ENCODE measurements around the gene MYORG. TPM values are rescaled to one million over a fixed set of nuclear protein-coding genes. Genes with fewer than 3 reads are reported as not detected.
A peak's percentile ranks its signal among the peaks of the same experiment; 100 is the strongest.

Gene MYORG
- total and polyA plus RNA-seq, 10 of the 15 experiments (the other 5 are each of a cell fraction or from before 2014, with no cell fraction given) = 0.05 to 0.36 (median 0.10) TPM; not detected in 1

DNA sequence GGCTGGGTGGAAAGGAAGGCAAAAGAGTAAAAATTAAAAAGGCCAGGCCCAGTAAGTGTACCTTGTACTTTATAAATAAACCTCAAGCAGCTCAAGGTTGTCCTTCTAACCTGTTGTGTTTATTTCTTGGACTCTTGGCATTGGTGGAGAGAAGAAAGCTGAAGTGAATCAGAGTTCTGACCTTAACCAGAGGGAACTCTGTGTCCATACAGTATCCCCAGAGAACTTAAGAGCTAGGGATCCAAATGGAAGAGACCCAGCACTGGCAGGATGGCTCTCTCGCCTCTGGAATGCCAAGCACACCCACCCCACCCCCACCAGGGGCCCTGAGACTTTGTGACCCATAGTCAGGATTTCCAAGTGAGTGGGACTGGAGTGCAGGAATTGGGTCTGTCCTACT, 33.1 kb downstream of the MYORG start:
- Histone ChIP-seq H2AFZ (ENCODE audit: control insufficient read depth, low read depth, low read length) (no peak overlapping the region), H3K4me2 (ENCODE audit: control insufficient read depth, insufficient read depth) (no peak overlapping the region), H3K9ac (ENCODE audit: control insufficient read depth, insufficient read depth, low read length) (no peak overlapping the region), H3K36me3 (ENCODE audit: control insufficient read depth in 2 of 2, insufficient read depth in 2 of 2, low read length in 1 of 2) (peaks cover 7 to 20% of the 10 kb centered on the region in 2 experiments), H4K20me1 (ENCODE audit: control insufficient read depth, insufficient read depth) (no peaks in the 10 kb centered on the region), H3K4me3 (no peak overlapping the region), H3K4me1 (ENCODE audit: control insufficient read depth, insufficient read depth, low read length) (no peaks in the 10 kb centered on the region), H3K27ac (ENCODE audit: control insufficient read depth, insufficient read depth) (no peak overlapping the region), H3K27me3 (replicated peaks in 1 of 2; ENCODE audit: control insufficient read depth in 2 of 2, insufficient read depth in 2 of 2, low read length in 1 of 2) (no peaks in the 10 kb centered on the region), H3K9me3 (replicated peaks; ENCODE audit: control insufficient read depth, insufficient read depth, low read length) (no peaks in the 10 kb centered on the region), H3K79me2 (ENCODE audit: control insufficient read depth, insufficient read depth, low read length) (no peaks in the 10 kb centered on the region)
- FAIRE-seq (no peak), DNase-seq (ENCODE audit: low read depth, low spot score) (no peak), ATAC-seq (no peak)
- in situ Hi-C loops (cut with MboI) = no loop called here
- TF ChIP-seq MEF2A (IDR thresholded peaks at IDR 0.05; ENCODE audit: insufficient read depth, low read depth, low read length) (no peak), STAT3 (IDR thresholded peaks at IDR 0.05; ENCODE audit: low read depth, low read length) (no peak), IKZF2 (IDR thresholded peaks at IDR 0.05) (no peak), RFX5 (IDR thresholded peaks at IDR 0.05; ENCODE audit: low read depth, low read length) (no peak)
- TF ChIP-seq, protein P1, sequence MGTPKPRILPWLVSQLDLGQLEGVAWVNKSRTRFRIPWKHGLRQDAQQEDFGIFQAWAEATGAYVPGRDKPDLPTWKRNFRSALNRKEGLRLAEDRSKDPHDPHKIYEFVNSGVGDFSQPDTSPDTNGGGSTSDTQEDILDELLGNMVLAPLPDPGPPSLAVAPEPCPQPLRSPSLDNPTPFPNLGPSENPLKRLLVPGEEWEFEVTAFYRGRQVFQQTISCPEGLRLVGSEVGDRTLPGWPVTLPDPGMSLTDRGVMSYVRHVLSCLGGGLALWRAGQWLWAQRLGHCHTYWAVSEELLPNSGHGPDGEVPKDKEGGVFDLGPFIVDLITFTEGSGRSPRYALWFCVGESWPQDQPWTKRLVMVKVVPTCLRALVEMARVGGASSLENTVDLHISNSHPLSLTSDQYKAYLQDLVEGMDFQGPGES (IDR thresholded peaks at IDR 0.05) = no peak
- WGBS (ENCODE audit: insufficient coverage, insufficient replicate concordance, low lambda C conversion rate, missing lambda C conversion rate) = 92% methylated on average over 1 of the region's 1 CpG
- POLR2A ChIA-PET = interaction anchor here (1.0 kb wide), 1 partner anchor 9 kb away, joined by 3 read pairs; no protein-coding TSS in a partner anchor
- intact Hi-C loops (cut with micrococcal nuclease; ENCODE audit: unreplicated experiment) = no loop called here
- CTCF ChIA-PET = interaction anchor here (0.6 to 0.9 kb wide), 2 partner anchors 10 to 584 kb away, joined by 3 read pairs; no protein-coding TSS in a partner anchor
- BruUV-seq (replicated peaks) = TSS peak; percentile 48
- RAD21 ChIA-PET (ENCODE audit: unreplicated experiment) = no interaction called here
- SMC1A ChIA-PET (ENCODE audit: uncharacterized antibody, unreplicated experiment) = no interaction called here

DNA sequence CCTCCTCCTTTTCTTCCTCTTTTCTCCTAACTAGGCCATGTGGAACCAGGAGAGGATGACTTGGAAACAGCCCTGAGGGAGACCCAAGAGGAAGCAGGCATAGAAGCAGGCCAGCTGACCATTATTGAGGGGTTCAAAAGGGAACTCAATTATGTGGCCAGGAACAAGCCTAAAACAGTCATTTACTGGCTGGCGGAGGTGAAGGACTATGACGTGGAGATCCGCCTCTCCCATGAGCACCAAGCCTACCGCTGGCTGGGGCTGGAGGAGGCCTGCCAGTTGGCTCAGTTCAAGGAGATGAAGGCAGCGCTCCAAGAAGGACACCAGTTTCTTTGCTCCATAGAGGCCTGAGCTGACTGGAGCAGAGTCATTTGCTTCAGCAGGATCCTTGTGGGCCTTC, 33.6 kb downstream of the MYORG start:
- H2AFZ ChIP-seq (ENCODE audit: control insufficient read depth, low read depth, low read length) = no peak overlapping the region
- 86% methylated on average over 5 of the region's 5 CpGs for WGBS (ENCODE audit: insufficient coverage, insufficient replicate concordance, low lambda C conversion rate, missing lambda C conversion rate)
- intact Hi-C loops (cut with micrococcal nuclease; ENCODE audit: unreplicated experiment) = no loop called here
- H3K36me3 ChIP-seq (ENCODE audit: control insufficient read depth in 2 of 2, insufficient read depth in 2 of 2, low read length in 1 of 2) = peaks cover 7 to 22% of the 10 kb centered on the region in 2 experiments
- no peaks in the 10 kb centered on the region for H4K20me1 ChIP-seq (ENCODE audit: control insufficient read depth, insufficient read depth)
- H3K79me2 ChIP-seq (ENCODE audit: control insufficient read depth, insufficient read depth, low read length) = no peaks in the 10 kb centered on the region
- no peak overlapping the region for H3K27ac ChIP-seq (ENCODE audit: control insufficient read depth, insufficient read depth)
- TF ChIP-seq CBX5 (IDR thresholded peaks at IDR 0.05; ENCODE audit: low read depth) (no peak), PML (IDR thresholded peaks at IDR 0.05; ENCODE audit: low read length) (no peak), MYC (IDR thresholded peaks at IDR 0.05; ENCODE audit: insufficient read depth, insufficient read length, insufficient replicate concordance, low read length, severe bottlenecking) (no peak), TCF7 (IDR thresholded peaks at IDR 0.05; ENCODE audit: borderline replicate concordance) (no peak), HDGF (IDR thresholded peaks at IDR 0.05) (no peak), BMI1 (IDR thresholded peaks at IDR 0.05; ENCODE audit: borderline replicate concordance) (no peak), RB1 (IDR thresholded peaks at IDR 0.05; ENCODE audit: borderline replicate concordance) (no peak)
- in situ Hi-C loops (cut with MboI) = no loop called here
- no peak overlapping the region for H3K4me2 ChIP-seq (ENCODE audit: control insufficient read depth, insufficient read depth)
- no peak overlapping the region for H3K9ac ChIP-seq (ENCODE audit: control insufficient read depth, insufficient read depth, low read length)
- ChIA-PET SMC1A (ENCODE audit: uncharacterized antibody, unreplicated experiment) (no interaction called here), CTCF (interaction anchor here (1.3 kb wide), 1 partner anchor 34 kb away, joined by 4 read pairs; no protein-coding TSS in a partner anchor), RAD21 (ENCODE audit: unreplicated experiment) (no interaction called here), POLR2A (no interaction called here)
- DNase-seq (ENCODE audit: low read depth, low spot score) (no peak), FAIRE-seq (no peak), ATAC-seq (no peak)
- no peak overlapping the region for H3K4me3 ChIP-seq
- BruUV-seq (replicated peaks) = no TSS peak
- no peaks in the 10 kb centered on the region for H3K4me1 ChIP-seq (ENCODE audit: control insufficient read depth, insufficient read depth, low read length)
- no peaks in the 10 kb centered on the region for H3K27me3 ChIP-seq (replicated peaks in 1 of 2; ENCODE audit: control insufficient read depth in 2 of 2, insufficient read depth in 2 of 2, low read length in 1 of 2)
- no peaks in the 10 kb centered on the region for H3K9me3 ChIP-seq (replicated peaks; ENCODE audit: control insufficient read depth, insufficient read depth, low read length)

Measured in GM12878 (cell line).